NT2/D1 (cell line): ENCODE results near the gene SNED1.

Source experiments
- SUZ12 ChIP-seq: IDR thresholded peaks from 2 replicates; pipeline ENCODE4 v1.6.1; 2011; ENCODE audit not compliant: insufficient read length, insufficient read depth; ENCODE audit errors: extremely low read depth
- YY1 ChIP-seq: IDR thresholded peaks from 2 replicates; pipeline ENCODE4 v1.6.1; 2011; ENCODE audit not compliant: insufficient read length, insufficient read depth

GRCh38 chr2:240960309-240960970, 38.0 kb upstream of the SNED1 start:
- TF ChIP-seq SUZ12 (no peak), YY1 (no peak)
